HG03571 (cell line): Measurements from ENCODE around the gene TIE1.

Source experiments
- ATAC-seq: cut with Tn5 transposase; IDR thresholded peaks from one replicate; pipeline ENCODE4 v1.9.1; 2021; ENCODE audit not compliant: unreplicated experiment

The TIE1 gene

DNA sequence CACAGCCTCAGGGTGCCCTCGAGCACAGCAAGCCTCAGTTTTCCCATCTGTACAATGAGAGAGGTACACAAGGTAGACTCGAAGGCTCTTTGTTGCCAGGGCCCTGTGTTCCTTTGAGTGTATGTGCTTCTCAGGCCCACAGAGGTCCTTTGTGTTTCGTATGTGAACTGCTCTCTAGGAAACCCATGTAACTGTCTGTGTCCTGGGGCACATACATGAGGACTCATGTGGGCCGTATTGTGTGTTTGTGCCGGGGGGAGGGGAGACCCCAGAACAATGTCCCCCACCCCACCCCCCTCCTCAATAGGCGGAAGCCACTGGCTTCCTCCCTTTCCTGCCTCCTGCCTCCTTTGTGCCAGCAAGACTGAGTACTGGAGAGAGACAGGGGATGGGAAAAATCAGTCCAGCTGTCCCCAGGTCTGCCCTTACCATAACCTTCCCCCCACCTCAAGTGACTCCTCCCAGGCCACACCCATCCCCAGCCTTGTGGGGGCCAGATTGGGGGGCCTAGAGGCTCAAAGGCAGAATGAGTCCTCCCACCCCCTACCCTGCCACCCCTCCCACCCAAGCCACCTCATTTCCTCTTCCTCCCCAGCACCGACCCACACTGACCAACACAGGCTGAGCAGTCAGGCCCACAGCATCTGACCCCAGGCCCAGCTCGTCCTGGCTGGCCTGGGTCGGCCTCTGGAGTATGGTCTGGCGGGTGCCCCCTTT lies at the start of gene TIE1:
Gene TIE1, plus strand, starts transcription at position 605 of the 717 bp plus-strand sequence. Its CDS starts 90 bp downstream, at position 695.
- no peak for ATAC-seq

DNA sequence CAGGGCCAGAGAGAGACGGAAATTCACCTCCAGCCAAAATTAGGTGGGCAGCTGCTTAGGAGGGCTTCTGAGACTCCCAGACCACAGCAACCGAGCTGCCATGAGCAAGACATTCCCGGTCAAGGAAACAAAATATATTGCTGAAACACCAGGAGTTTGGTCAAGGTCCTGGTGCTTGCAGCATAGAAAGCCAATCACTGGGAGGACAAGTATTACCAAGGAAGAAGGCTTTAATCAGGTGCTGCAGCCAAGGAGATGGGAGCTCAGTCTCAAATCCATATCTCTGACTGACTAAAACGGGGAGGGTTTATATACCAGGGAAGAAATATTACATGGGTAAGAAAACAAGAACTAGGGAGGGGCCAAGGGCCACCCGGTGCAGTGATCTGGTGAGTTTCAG lies 49.8 kb upstream of the TIE1 start:
- ATAC-seq, result no peak

DNA sequence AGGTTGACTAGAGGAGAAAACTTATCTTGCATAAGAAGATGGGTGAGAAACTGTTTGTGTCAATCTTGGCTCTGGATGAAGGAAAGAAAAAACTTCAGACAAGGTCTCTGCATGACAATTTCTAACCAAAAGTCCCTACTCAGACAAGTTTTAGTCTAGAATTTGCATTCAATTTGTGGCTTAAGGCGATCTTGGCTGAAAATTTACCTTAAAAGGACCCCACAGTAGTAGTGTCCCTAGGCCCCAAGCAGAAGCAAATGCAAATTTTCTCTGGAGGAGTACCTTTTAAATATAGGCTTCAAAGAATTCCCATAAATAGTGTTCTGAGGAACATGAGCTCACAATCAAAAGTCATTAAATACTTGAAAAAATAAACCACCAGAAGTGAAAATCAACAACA lies 48.6 kb upstream of the TIE1 start:
- ATAC-seq, result no peak

DNA sequence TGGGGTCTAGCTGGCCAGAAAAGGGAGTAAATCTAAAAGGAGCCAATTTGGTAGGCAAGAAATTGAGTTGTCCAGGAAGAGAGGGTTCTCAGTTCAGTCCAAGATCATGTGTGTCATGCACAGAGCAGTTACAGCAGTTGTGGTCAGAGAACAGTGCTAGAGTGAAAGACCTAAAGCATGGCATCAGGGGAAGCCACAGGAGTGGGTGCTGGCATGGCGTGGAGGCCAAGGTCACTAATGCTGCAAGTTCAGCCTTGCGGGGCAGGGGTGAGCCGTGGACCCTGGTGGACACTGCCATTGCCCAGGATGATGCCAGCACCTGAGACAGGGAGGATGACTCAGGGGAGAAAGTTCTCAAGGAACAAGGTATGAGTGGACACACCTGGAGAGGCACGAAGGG lies 47.6 kb upstream of the TIE1 start:
- no peak for ATAC-seq

DNA sequence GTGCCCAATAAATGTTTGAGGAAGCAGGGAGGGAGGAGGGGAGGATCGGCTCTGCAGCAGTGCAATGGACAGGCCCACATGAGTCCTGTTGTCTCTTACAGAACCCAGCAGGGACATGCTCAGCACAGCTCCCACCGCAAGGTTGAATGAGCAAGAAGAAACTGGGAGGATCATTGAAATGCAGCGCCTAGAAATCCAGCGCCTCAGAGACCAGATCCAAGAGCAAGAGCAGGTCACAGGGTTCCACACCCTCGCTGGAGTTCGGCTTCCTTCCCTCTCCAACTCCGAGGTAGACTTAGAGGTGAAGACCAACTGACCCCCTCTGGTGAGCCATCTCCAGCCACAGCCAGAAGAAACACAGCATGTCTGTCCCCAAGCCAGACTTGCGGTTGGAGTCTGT lies 46.9 kb upstream of the TIE1 start:
- ATAC-seq, result no peak

DNA sequence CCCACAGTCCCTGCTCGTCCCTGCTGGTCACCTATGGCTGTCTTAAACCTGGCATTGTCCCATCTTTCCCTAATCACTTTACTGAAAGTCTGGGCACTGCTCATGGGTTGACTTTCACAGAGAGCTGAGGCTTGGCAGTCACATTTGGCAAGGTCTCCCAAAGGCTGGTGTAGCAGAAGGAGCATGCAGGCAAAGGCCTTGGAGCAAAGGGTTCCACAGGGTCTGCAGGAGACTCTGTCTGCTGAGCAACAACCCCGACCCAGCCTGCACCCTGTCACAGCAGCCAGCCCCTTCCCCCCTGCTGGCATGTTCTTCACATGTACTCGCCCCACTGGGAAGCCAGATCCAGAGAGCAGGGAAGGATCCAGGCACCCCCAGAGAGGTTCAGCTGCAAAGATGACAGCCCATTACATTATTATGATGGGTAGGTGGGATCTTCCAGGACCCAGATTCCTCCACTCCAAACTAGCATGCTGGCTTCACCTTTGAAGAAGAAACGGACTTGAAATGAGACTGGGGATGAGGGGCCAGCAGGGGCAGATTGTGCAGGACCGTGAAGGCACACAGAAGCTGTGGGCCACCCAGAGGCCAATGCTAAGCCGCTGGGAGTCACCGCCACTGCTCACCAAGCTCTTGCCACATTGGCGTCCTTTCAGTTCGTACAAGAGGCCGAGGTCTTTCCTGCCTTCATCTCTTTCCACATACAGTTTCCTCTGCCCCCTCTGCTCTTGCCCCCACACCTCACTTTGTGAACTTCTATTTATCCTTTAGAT lies 45.2 kb upstream of the TIE1 start:
- ATAC-seq, result no peak

DNA sequence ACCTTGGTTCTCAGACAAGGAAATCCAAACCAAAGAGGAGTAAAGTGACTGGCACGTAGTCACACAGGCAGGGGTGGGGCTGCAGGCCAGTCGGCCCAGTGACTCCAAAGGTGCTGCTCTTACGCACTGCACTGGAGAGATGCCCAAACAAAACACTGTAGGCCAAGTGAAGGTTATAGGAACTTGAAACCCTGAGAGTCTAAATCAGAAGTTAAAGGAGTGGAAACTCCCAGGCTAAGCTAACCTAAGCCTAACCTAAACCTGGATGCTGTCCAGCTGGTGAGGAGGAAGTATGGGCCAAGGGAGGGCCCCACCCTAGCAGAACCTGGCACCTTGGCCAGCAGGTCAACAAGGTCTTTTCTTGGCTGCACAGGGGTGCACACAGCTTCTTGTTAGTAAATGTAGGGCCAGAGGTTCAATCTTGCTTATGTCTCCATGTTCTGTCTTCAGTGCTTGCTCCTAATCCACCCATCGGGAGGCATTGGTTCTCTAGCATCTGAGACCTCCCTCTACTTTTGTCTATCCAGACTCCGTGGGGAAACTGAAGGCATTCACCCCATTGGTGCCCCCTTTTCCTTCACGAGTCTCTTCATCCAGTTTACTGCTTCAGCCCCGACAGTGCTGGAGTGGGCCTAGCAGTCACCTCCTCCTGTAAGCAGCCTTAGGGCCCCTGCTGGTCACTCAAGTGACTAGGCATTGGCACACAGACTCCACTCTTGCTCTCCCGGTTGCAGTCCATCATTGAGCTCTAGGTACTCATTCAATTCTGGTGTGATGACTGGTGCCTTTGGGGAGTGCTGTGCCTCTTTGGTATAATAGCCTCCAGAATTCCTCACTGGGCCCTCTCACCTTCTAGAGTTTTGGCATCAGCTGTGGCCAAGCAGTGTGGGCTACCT lies 43.9 kb upstream of the TIE1 start:
- no peak for ATAC-seq

DNA sequence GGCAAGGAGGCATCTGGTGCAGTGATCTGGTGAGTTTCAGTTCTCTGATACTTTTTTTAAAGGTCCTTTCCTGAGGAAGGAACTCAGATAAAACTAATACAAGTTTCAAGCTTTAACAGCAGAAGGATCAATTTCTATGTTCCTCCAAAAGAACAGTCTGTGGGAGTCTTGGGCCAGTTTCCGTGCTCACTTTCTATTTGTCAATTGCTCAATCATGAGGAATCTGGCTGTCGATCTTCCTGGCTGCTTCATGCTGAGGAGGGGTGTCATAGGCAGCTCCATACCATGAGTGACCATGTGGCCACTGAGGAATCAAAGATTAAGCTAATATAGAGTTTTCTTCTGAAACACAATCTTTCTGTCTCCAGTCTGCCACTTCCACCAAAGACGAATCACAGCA lies 42.4 kb upstream of the TIE1 start:
- no peak for ATAC-seq

DNA sequence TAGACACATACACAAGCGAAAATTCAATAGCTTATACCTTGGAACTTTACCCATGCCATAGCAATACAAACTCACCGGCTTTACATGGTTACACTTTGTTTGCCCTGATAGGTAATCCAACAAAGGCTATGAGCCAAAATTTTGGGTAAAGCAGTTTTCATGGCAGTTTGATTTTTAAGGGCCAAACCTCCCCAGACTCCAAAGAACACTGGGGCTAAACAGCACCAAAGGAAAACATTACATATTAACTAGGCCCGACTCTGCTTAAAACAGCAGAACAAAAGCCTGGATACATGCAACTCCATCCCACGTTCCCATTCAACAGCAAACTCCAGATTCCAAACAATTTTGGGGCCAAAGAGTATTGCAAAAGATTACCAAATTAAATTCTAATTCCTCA lies 35.4 kb upstream of the TIE1 start:
- no peak for ATAC-seq

DNA sequence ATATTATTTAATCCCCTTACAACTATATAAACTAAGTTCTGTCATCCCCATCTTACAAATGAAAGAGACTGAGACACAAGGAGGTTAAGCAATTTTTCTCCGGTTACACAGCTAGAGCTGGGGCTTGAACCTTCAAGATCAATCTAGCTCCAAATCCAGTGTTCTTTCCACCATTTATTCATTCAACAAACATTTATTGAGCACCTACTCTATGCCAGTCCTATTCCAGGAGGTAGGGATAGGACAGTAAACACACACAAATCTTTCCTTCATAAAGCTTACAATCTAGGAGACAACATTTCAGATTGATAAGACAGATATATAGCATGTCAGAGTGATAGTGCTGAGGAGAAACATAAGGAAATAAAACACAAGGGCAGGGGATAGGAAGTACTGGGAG lies 33.9 kb upstream of the TIE1 start:
- no peak for ATAC-seq

DNA sequence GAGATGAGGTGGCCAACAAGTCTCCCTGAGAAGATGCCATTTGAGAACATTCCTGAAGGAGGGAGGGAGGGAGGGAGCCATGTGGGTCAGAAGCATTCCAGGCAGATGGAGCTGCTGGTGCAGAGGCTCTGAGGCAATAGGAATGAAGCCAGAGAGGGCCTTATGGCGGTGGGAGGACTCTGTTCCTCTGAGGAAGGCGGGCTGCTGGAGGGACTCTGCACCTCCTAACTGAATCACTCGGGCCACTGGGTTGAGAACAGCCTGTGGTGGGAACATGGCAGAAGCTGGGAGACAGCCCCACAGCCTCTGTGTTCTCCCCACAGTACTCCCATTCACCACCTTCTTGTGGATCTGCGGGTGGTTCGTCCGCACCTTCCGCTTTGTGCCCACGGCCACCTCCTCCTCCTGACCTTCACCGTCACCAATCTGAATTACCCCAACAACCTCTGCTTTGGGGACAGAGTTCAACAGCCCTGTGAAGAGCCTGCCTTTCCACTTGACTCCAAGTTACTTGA lies 33.4 kb upstream of the TIE1 start:
- no peak for ATAC-seq

DNA sequence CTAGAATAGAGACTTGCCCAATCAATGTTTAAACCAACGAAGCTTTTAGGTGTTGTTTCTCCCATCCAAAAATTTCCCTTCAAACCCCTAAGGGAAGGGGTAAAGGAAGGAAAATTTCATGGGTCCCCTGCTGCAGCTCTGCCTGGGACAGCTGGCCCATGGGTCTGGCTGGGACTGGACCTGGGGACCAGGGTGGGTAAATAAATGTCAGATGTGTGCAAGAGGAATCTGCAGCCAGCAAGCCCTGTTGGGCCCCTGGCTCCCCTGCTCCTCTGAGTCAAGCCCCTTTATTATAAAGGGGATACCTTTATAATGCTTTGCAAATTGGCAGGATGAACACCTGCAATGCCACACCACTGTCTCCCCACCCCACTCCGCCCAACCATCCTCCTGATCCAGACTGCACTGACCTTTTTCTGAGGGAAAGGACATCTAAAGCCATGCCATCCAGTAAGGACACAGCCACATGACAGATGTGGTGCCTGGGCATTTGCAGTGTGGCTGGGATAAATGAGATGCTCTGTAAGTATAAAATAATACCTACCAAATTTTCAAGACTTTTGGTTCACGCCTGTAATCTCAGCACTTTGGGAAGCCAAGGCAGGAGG lies 32.9 kb upstream of the TIE1 start:
- ATAC-seq, result no peak

DNA sequence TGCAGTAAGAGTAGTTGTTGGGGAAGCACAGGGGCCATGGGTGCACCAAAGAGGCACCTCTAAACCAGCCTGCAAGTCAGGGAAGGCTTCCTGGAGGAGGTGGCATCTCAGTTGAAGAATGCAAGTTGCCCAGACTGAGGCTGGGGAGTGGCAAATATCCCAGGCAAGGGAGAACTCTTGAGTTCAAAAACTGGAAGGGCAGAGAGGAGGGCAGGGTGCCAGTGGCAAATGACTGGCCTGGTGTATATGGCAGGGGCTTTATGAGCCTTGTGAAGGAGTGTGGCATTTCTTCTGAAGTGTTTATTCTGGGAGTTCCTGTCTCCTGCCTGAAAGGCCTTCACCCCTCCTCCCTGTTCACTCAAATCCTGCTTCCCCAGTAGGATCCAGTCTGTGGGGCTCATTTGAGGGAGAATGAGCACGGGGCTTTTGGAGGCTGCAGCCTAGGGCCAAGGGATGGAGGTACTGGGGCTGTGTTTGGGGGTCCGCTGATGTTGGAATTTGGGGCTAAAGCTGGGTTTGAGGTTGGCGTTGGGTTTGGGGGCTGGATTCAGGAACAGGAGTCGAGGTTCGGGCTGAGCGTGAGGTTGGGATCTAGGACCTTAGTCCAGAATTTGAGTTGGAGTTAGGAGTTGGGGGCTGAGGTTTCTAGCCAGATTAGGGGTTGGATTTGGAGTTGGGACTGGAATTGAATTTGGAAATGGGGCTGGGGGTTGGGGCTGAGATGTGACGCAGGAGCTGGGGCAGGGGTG lies 31.0 kb upstream of the TIE1 start, which contains the start of gene TMEM125:
Gene TMEM125, plus strand, starts transcription at position 357 of the 749 bp plus-strand sequence. CDS start 2,740 bp downstream, outside the sequence.
- no peak for ATAC-seq

DNA sequence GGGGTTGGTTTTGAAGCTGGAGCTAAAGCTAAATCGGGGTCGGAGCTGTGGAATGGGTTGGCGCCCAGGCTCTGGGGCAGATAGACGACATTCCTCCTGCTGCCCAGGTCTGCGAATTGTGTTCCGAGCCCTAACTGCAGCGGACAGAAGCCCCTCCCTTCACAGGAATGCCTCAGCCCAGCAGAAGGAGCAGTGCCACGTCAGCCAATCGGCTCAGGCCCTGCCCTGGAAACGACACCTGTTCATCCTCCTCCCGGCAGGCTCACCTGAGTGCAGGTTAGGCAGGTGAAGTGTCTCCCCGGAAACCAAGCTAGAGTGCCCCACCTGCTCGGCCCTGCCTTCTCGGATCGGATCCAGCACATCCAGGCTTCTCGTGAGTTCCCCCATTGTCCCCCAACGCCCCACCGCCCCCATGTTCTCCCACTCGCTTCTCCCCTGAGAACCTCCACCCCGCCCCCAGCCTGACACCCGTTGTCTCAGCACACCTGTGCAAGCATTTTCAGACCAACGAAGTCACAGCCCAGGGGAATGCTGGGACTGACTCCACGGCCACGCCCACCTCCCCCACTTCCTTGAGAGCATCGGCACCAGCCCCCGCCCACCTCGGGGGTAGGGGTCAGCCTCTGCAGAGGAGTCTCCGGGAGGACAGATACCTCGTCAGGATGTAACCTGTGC lies 30.2 kb upstream of the TIE1 start:
- ATAC-seq, result no peak

DNA sequence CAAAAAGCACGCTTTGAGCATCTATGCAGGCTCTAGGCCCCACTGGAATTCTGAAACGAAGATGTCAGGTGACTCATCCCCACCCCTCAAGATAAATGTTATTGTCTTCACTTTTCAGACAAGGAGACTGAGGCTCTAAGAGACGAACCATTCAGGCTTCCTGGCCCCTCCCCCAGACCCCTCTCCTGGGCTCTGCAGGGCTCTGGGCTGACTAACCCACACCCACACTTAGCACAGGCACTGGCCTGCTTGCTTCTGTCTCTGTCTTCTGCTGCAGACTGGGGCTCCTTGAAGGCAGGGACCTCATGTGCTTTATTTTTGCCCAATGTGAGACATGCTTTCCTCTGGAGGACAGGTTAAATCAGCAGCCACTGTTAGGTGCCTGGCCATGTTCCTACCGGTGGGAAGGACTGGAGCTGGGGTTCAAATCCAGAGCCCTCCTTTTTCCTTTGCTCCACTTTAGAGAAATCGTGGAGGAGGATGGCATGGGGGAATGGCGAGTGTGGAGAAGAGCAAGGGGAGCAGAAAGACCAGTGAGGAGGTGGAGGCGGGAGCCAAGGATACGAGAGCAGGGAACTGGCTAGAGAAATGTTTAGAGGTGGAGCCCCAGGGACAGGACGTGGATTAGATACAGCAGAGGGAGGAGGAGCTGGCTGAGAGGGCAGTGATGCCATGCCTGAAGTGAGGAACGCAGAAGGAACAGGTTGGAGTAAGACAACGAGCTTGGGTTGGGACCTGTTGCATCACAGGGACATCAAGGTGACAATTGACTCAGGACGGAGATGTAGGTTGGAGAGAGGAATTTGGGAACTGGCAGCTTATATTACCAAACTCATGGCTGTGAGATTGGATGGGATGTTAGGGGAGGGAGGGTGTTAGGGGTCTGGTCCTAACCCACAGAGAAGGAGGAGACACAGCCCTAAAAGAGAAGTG lies 29.3 kb upstream of the TIE1 start:
- no peak for ATAC-seq

DNA sequence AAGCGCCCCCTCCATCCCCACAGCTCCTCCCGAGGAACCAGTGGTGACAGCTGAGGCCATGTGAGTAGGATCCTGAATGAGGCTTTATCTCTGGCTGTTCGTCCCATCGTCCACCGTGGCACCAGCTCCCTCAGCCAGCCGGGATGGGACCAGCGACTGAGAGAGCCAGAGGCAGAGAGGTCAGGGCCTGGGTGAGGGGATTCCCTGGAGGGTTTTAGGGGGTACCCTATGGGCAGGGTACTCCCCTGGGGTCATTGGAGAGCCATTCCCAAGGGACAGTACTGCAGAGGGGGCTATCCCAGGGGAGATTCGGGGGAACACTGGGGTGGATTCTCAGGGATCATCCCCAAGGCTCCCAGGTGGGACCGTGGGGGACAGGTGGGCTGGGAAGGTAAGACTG lies 28.6 kb upstream of the TIE1 start:
- no peak for ATAC-seq

DNA sequence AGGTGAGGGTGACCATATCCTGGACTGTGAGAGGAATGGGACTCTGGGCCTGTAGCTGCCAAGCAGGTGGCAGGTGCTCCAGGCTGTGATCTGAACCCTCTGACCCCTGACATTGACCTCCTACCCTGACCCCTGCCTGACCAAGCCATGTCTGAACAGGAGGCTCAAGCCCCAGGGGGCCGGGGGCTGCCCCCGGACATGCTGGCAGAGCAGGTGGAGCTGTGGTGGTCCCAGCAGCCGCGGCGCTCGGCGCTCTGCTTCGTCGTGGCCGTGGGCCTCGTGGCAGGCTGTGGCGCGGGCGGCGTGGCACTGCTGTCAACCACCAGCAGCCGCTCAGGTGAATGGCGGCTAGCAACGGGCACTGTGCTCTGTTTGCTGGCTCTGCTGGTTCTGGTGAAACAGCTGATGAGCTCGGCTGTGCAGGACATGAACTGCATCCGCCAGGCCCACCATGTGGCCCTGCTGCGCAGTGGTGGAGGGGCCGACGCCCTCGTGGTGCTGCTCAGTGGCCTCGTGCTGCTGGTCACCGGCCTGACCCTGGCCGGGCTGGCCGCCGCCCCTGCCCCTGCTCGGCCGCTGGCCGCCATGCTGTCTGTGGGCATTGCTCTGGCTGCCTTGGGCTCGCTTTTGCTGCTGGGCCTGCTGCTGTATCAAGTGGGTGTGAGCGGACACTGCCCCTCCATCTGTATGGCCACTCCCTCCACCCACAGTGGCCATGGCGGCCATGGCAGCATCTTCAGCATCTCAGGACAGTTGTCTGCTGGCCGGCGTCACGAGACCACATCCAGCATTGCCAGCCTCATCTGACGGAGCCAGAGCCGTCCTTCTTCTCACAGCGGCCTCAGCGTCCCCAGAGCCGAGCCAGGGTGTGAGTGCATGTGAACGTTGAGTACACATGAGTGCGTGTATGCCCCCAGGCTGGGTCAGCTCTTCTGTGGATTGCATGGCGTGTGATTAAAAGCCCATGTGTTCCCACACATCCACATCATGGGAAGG lies 27.9 kb upstream of the TIE1 start:
- no peak for ATAC-seq
